PC-3 (cell line): ENCODE measurements around the gene FMNL2. TPM values are rescaled to one million over a fixed set of nuclear protein-coding genes. Genes with fewer than 3 reads are reported as not detected.

Source experiments
- ATAC-seq: fragments of 200-7000 bp; cut with Tn5 transposase; 2 replicates; pipeline ENCODE4 v1.9.1; 2020; ENCODE audit warnings: mild to moderate bottlenecking, moderate library complexity
- BruUV-seq: library from RNA; stranded (reverse); fragments of 400-500 nt; replicated peaks from 2 replicates; lab custom pipeline; 2021; lab: Mats Ljungman, UMichigan
- CTCF ChIA-PET: fragments of 300-600 bp; sonication (Branson Sonifier 250); formaldehyde crosslinking; loops from one replicate; lab custom pipeline; 2022; ENCODE audit warnings: antibody characterized with exemption; lab: Charles Lee
- POLR2A ChIA-PET: fragments of 300-600 bp; sonication (Branson Sonifier 250); formaldehyde crosslinking; loops from one replicate; lab custom pipeline; 2022; ENCODE audit warnings: antibody characterized with exemption; ENCODE audit not compliant: unreplicated experiment; lab: Charles Lee
- DNase-seq: peaks from one replicate; pipeline ENCODE4 v3.0.0-alpha.2; 2015
- H2AFZ ChIP-seq: fragments of 300-600 bp; sonication (generic); 2 replicates; pipeline ENCODE4 v1.6.0; 2016; ENCODE audit warnings: antibody characterized with exemption, low read length
- H3F3A ChIP-seq: fragments of 300-600 bp; sonication (generic); one replicate; pipeline ENCODE4 v1.6.0; 2017; ENCODE audit warnings: antibody characterized with exemption, low read length, control low read depth, mild to moderate bottlenecking; ENCODE audit not compliant: unreplicated experiment
- H3K27ac ChIP-seq: fragments of 300-600 bp; sonication (generic); 2 replicates; pipeline ENCODE4 v1.5.1; 2016; ENCODE audit warnings: mild to moderate bottlenecking, low read length
- H3K27me3 ChIP-seq: fragments of 300-600 bp; sonication (generic); 2 replicates; pipeline ENCODE4 v1.6.1; 2016; ENCODE audit warnings: low read length, mixed read lengths
- H3K36me3 ChIP-seq: fragments of 300-600 bp; sonication (generic); 2 replicates; pipeline ENCODE4 v1.6.1; 2016; ENCODE audit warnings: low read depth, mixed run types, low read length, mixed read lengths
- H3K4me1 ChIP-seq: fragments of 300-600 bp; sonication (generic); 2 replicates; pipeline ENCODE4 v1.5.1; 2016; ENCODE audit warnings: low read length; ENCODE audit not compliant: insufficient read depth
- H3K4me2 ChIP-seq: fragments of 300-600 bp; sonication (generic); 2 replicates; pipeline ENCODE4 v1.6.0; 2016; ENCODE audit warnings: low read length
- H3K4me3 ChIP-seq: fragments of 300-600 bp; sonication (generic); 2 replicates; pipeline ENCODE4 v1.5.1; 2016; ENCODE audit warnings: mild to moderate bottlenecking, low read length, mixed read lengths
- H3K79me2 ChIP-seq: fragments of 300-600 bp; sonication (generic); 2 replicates; pipeline ENCODE4 v1.6.1; 2017; ENCODE audit warnings: low read length, mixed read lengths
- H3K9ac ChIP-seq: fragments of 300-600 bp; sonication (generic); 2 replicates; pipeline ENCODE4 v1.6.0; 2016; ENCODE audit warnings: mild to moderate bottlenecking, low read length
- H3K9me2 ChIP-seq: fragments of 300-600 bp; sonication (generic); replicated peaks from 2 replicates; pipeline ENCODE4 v1.6.1; 2016; ENCODE audit warnings: mixed run types, low read length, mixed read lengths
- H3K9me3 ChIP-seq: fragments of 300-600 bp; sonication (generic); 2 replicates; pipeline ENCODE4 v1.6.1; 2016; ENCODE audit warnings: low read length, mixed read lengths
- H4K20me1 ChIP-seq: fragments of 300-600 bp; sonication (generic); 2 replicates; pipeline ENCODE4 v1.6.1; 2016; ENCODE audit warnings: low read length, mixed read lengths
- CTCF ChIP-seq: fragments of 300-600 bp; sonication (generic); conservative IDR thresholded peaks from 2 replicates; pipeline ENCODE4 v1.5.1; 2017; ENCODE audit warnings: antibody characterized with exemption, low read depth, mild to moderate bottlenecking, low read length
- EZH2 ChIP-seq: fragments of 300-600 bp; sonication (generic); IDR thresholded peaks from one replicate; pipeline ENCODE4 v1.6.1; 2017; ENCODE audit warnings: antibody characterized with exemption, mild to moderate bottlenecking, low read length; ENCODE audit not compliant: unreplicated experiment
- EZH2phosphoT487 ChIP-seq: fragments of 300-600 bp; sonication (generic); IDR thresholded peaks from 2 replicates; pipeline ENCODE4 v1.6.1; 2018; ENCODE audit warnings: mild to moderate bottlenecking, antibody characterized with exemption, low read length, borderline replicate concordance
- intact Hi-C: fragments of 100-400 bp; cut with micrococcal nuclease; formaldehyde crosslinking; loops from 2 replicates; pipeline ENCODE4 v1.9.0; 2023
- total RNA-seq: library from RNA; depleted of rRNA; stranded (reverse); fragments of >200 nt; gene quantifications from 2 replicates; pipeline ENCODE4 v1.2.3, GENCODE V29; 2014

The FMNL2 gene
- total RNA-seq, 1 experiment from 2014 or later: 15.8 TPM

- H3K36me3 ChIP-seq: no peaks in the 10 kb centered on the region
- ATAC-seq (peak; percentile 5), DNase-seq (no peak)
- H3K4me2 ChIP-seq: peak overlapping the region; percentile 75
- no TSS peak for BruUV-seq
- no peak for TF ChIP-seq EZH2
- no peaks in the 10 kb centered on the region for H3F3A ChIP-seq
- peaks cover 4% of the 10 kb centered on the region; the same call in 1 of the 2 replicates for H3K79me2 ChIP-seq
- ChIA-PET CTCF (interaction anchor here (1.0 kb wide), 1 partner anchor 97 kb away, joined by 3 read pairs; no protein-coding TSS in a partner anchor), POLR2A (interaction anchor here (0.6 kb wide), 1 partner anchor 207 kb away, joined by 7 read pairs; no protein-coding TSS in a partner anchor)
- no peaks in the 10 kb centered on the region for H4K20me1 ChIP-seq
- H3K9me3 ChIP-seq: no peaks in the 10 kb centered on the region
- intact Hi-C loops: loop anchor here (2.0 kb wide), 1 partner anchor 18 kb away; no protein-coding TSS in a partner anchor
- H3K27ac ChIP-seq: peak overlapping the region; percentile 90
- H3K27me3 ChIP-seq: no peaks in the 10 kb centered on the region
- H3K4me1 ChIP-seq: peaks cover 27% of the 10 kb centered on the region
- H3K4me3 ChIP-seq: peak overlapping the region; percentile 46
- no peaks in the 10 kb centered on the region for H3K9me2 ChIP-seq
- peak overlapping the region; percentile 62 for H2AFZ ChIP-seq
- H3K9ac ChIP-seq: peak overlapping the region; percentile 35
Measured at GRCh38 chr2:152542337-152542994, 207.5 kb downstream of the FMNL2 start.

GRCh38 chr2:152542995-152543481 is 208.1 kb downstream of the FMNL2 start:
- ATAC-seq: peak; percentile 95
- TF ChIP-seq EZH2phosphoT487 (no peak), EZH2 (no peak), CTCF (no peak)
- Histone ChIP-seq H3K4me1 (peaks cover 27% of the 10 kb centered on the region), H3K27ac (peak overlapping the region; percentile 90), H4K20me1 (no peaks in the 10 kb centered on the region), H3K27me3 (no peaks in the 10 kb centered on the region), H3K36me3 (no peaks in the 10 kb centered on the region), H3K4me2 (peak overlapping the region; percentile 75), H2AFZ (peak overlapping the region; percentile 62), H3K4me3 (peak overlapping the region; percentile 46), H3K9me3 (no peaks in the 10 kb centered on the region), H3K79me2 (peaks cover 4% of the 10 kb centered on the region; the same call in 1 of the 2 replicates), H3K9ac (peak overlapping the region; percentile 35), H3F3A (no peaks in the 10 kb centered on the region), H3K9me2 (no peaks in the 10 kb centered on the region)
- peak; percentile 95 for DNase-seq
- ChIA-PET CTCF (interaction anchor here (1.0 kb wide), 1 partner anchor 97 kb away, joined by 3 read pairs; no protein-coding TSS in a partner anchor), POLR2A (no interaction called here)
- no TSS peak for BruUV-seq
- intact Hi-C loops: loop anchor here (2.0 kb wide), 1 partner anchor 18 kb away; no protein-coding TSS in a partner anchor

- peak overlapping the region; percentile 28 for H3K9ac ChIP-seq
- H2AFZ ChIP-seq: no peak overlapping the region
- no TSS peak for BruUV-seq
- no peaks in the 10 kb centered on the region for H4K20me1 ChIP-seq
- no peak overlapping the region for H3K4me3 ChIP-seq
- H3K4me1 ChIP-seq: peaks cover 32% of the 10 kb centered on the region
- CTCF ChIA-PET: no interaction called here
- POLR2A ChIA-PET: no interaction called here
- no peaks in the 10 kb centered on the region for H3K27me3 ChIP-seq
- H3K9me2 ChIP-seq: no peaks in the 10 kb centered on the region
- peaks cover 4% of the 10 kb centered on the region; the same call in 1 of the 2 replicates for H3K79me2 ChIP-seq
- H3K27ac ChIP-seq: peak overlapping the region; percentile 90
- intact Hi-C loops: loop anchor here (2.0 kb wide), 1 partner anchor 17 kb away; no protein-coding TSS in a partner anchor
- DNase-seq: no peak
- no peaks in the 10 kb centered on the region for H3K36me3 ChIP-seq
- ATAC-seq: no peak
- TF ChIP-seq EZH2 (no peak), EZH2phosphoT487 (no peak), CTCF (no peak)
- H3F3A ChIP-seq: no peaks in the 10 kb centered on the region
- H3K4me2 ChIP-seq: peak overlapping the region; percentile 52
- H3K9me3 ChIP-seq: no peaks in the 10 kb centered on the region
Measured at GRCh38 chr2:152543717-152544116, 208.7 kb downstream of the FMNL2 start.
